HG03159 (cell line): ENCODE data around the gene LARP4.
"Not testable (repeated sequence)": the region's sequence is repeated elsewhere in the genome, so short reads cannot be mapped to it uniquely, and the experiment has no call there.

ENCODE experiments used
- ATAC-seq: cut with Tn5 transposase; IDR thresholded peaks from one replicate; pipeline ENCODE4 v1.9.1; 2021; ENCODE audit warnings: mild to moderate bottlenecking, moderate library complexity; ENCODE audit not compliant: unreplicated experiment

LARP4 gene

GRCh38 chr12:50400638-50401499, at the start of gene LARP4:
LARP4 (plus strand) TSS chr12:50400885; CDS start chr12:50401011, 126 bp downstream.
- peak; percentile 87 for ATAC-seq

DNA sequence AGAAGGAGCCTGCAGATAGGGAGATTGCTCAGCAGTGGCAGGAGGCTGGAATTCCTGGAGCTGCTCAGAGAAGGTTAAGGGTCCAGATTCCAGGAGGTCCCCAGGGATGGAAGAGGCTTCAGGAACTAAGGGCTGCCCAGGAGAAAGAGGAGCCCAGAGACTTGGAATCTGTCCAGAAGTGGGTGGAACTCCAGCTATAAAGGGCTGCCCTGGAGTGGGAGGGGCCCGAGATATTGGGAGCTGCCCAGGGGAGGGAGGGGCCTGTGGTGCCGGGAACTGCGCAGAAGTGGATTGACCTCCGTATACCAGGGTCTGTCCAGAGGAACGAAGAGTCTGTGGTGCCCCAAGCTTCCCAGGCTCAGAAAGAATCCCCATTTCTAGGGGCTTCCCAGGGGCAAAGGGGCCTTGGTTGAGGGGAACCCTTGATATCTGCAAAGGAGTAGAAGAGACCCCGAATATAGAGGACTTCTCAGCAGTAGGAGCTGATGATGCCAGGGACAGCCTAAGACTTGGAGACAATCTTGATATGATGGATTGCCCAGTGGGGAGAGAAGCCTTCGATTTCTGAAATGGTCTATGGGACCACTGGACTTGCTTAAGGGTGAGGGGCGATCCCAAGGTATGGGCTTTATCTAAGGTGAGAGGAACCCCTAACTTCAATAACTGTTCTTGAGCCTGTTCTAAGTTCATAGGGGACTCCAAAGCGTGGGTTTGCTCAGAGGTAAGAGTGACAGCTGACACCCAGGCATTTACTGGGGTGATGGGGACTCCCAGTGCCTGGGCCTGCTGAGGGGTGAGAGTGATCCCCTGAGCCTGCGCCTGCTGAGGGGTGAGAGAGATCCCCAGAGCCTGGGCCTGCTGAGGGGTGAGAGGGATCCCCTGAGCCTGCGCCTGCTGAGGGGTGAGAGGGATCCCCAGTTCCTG, 49.3 kb upstream of the LARP4 start:
- ATAC-seq = no peak

GRCh38 chr12:50353404-50353803, 47.3 kb upstream of the LARP4 start:
- no peak for ATAC-seq

DNA sequence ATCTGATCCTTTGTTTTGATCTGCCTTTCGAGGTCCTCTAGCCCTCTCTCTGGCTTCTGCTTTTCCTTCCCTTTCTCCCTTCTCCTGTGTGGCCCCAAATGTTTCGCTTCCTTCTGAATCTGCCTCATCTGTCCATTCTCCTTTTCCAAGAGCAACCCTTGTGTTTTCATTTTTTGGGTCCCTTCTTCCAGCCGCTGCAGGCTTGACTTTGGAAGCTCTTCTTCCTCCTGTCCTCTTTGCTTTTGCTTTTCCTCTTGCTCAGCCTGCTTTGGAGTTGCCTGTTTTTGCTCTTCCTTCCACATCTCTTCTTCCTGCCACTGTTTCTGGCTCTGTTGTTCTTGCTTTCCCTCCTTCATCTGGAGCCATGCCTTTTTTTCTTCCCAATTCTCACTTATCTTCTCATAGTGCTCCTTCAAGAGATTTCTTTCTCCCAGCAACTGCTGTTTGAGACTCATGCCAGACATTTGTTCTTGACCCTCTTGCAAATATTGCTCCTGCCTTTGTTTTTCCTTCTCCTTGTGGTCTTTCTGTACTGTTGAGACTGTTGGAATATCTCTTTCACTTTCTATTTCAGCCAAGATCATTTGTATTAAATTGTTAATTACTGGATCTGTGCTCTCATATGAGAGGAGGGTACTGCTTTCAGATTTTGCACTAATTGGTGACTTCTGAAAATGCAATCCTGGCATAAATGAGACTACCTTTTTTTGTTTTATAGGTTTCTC, 46.7 kb upstream of the LARP4 start:
- ATAC-seq = no peak

DNA sequence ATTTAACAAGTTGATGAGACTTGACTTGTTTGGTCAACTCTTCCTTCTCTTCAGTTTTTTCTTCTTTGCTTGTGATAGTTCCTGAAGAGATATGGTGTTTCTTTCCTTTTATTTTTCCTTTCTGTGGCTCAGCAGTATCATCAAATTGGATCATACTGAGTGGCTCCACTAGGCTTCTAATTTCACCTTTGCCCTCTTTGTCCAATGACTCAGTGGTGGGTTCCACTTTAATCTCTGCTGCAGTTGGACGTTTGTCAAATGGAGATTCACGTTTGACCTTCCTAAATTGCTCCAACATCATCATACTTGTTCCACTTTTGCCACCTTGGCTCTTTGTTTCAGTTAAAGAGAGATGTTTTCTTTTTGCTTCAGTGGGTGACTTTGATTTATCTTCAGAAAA, 45.8 kb upstream of the LARP4 start:
- no peak for ATAC-seq

DNA sequence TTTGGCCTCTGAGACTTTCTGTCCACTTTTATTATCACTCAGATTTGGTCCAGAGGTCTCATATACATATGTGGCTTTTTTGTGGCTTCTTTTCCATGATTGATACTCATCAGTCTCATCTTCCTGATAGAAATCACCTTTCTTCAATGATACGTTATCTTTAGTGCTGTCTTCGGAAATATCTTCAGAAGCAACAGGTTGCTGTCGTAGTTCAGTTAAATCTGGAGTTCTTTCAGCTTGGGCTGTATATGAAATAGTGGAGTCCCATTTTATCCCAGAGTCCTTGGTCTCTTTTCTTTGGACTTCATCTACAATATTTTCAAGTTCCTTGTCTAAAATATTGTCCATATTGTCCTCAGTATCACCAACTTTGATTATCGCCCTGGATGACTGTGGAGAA, 45.3 kb upstream of the LARP4 start:
- no peak for ATAC-seq

- ATAC-seq = no peak
Observed at GRCh38 chr12:50362671-50363070, 38.0 kb upstream of the LARP4 start.

DNA sequence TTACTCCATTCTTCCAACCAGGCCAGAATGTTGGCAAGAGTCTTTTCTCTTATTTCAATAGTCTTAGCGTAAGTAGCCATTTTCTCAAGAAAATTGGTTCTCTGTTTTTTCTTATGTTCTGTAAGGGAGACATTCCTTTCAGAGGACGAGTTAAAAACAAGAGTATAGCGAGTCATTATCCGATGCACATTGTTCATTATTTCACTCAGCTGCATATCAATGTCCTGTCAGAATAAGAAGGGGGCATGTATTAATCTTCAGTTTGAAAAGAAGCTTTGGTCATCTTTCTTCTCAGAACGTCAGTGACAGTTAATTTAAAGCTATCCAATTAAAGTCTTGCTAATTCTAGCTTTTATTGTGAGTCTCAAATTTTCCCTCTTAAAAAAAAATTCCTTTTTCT, 37.5 kb upstream of the LARP4 start:
- ATAC-seq = no peak

- no peak for ATAC-seq
Observed at GRCh38 chr12:50365709-50366406, 34.8 kb upstream of the LARP4 start.

DNA sequence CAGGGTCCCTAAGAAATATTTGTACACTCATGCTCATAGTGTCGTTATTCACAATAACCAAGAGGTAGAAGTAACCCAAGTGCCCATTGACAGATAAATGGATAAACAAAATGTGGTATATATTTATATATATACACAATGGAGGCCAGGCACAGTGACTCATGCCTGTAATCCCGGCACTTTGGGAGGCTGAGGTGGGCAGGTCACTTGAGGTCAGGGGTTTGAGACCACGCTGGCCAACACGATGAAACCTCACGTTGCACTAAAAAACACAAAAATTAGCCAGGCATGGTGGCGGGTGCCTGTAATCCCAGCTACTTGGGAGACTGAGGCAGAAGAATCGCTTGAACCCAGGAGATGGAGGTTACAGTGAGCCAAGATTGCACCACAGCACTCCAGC, 30.0 kb upstream of the LARP4 start:
- not testable (repeated sequence) for ATAC-seq

- ATAC-seq = no peak
Observed at GRCh38 chr12:50375802-50376201, 24.9 kb upstream of the LARP4 start.

DNA sequence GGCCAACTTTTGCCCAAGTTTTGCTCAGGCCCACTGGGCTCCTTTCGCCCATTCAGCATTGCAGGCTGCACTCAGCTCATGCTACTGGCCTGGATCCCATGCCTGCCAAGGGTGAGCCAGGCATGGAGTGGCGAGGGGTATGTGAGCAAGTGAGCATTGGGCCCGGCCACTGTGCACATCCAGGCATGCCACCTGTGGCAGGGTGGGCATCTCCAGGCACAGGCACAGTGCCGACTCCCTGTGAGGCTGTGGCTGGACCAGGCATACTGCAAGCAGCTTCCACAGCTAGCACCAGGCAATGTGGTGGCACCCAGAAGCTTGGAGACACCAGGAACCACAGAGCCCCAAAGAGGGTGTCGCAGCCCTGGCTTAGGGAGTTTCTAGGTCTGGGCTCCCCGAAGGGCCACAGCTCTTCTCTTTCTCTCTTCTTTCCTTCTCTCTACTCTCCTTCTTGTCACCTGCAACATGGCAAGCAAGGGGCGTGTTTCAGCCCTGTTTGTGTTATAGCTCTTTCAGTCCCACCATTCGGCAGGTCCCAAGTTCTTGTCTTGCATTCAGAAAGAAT, 19.8 kb upstream of the LARP4 start:
- no peak for ATAC-seq

DNA sequence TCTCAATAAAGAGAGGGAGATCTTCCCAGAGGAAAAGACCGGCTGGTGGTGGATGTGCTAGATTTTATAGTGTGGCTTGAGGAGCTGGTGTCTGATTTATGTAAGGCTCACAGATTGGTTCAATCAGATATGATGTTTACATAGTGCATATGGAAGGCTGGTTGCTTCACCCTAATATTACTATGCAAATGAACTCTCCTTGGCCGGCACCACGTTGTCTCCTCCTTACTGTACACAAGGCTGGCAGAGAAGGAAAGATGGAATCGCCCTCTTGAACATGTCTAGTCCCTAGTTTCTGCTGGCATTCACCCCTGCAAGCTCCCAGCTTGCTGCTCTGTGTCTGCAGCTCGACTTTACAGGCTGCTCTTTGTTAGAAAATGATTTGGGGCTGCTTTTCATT, 13.2 kb upstream of the LARP4 start:
- no peak for ATAC-seq

GRCh38 chr12:50387972-50388478, 12.7 kb upstream of the LARP4 start:
- ATAC-seq = no peak

DNA sequence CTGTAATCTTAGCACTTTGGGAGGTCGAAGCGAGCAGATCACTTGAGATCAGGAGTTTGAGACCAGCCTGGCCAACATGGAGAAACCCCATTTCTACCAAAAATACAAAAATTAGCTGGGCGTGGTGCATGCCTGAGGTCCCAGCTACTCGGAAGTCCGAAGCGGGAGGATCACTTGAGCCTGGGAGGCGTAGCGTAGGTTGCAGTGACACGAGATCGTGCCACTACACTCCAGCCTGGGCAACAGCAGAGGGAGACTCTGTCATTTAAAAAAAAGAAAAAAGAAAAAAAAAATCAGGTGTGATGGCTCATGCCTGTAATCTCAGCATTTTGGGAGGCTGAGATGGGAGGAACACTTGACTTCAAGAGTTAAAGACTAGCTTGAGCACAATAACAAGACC, 11.9 kb upstream of the LARP4 start:
- ATAC-seq = not testable (repeated sequence)

GRCh38 chr12:50390316-50390741, 10.4 kb upstream of the LARP4 start:
- no peak for ATAC-seq

DNA sequence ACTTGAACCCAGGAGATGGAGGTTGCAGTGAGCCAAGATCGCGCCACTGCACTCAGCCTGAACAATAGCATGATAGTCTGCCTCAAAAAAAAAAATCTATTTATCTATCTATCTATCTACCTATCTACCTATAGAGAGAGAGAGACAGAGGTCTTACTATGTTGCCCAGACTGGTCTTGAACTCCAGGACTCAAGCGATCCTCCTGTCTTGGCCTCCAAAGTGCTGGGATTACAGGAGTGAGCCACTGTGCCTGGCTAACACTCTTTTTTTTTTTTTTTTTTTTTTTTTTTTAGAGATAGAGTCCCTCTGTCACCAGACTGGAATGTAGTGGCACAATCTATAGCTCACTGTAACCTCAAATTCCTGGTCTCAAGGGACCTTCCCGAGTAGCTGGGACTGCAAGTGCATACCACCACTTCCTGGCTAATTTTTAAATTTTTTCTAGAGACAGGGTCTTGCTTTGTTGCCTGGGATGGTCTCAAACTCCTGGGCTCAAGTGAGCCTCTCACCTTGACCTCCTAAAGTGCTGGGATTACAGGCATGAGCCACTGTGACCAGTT, 6.1 kb upstream of the LARP4 start:
- ATAC-seq = no peak

DNA sequence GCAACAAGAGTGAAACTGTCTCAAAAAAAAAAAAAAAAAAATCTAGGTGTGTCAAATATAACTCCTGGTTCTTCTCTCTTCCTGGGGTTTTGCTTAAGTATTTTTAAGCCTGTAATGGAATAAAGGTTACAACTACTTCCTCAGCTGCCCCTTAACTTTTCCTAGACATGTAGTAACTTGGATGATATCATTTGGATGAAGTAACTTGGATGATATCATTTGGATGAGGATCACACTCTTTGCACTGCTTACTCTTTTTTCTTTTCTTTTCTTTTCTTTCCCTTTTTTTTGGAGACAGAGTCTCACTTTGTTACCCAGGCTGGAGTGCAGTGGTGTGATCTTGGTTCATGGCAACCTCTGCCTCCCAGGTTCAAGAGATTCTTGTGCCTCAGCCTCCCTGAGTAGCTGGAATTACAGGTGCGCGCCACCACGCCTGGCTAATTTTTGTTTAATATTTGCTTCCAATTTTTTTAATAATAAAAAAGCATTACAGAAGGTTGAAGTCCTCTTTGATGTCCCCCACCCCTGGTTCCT, 3.5 kb upstream of the LARP4 start:
- no peak for ATAC-seq

DNA sequence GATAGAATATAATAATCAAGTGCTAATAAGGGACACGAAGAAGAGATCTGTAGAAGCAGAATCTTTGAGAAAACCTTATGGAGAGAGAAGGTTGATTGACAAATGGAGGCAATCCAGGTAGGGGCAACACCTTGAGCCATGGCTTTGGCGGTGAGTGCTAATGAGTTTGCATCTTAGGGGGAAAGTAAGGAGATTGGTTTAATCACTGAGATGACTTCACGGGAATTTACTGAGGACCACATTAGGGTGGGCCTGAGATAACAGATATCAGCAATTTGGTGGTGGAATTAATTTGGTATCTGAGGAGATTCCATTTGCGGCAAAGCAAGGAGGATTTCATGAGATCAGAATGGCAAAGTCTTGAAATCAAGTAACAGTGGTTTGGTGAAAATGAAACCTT, 1.8 kb upstream of the LARP4 start:
- ATAC-seq = no peak
